Cardiac muscle cell (in vitro differentiated cells and primary cell): Measurements from ENCODE around the gene KIF1C. TPM values are rescaled to one million over a fixed set of nuclear protein-coding genes. Genes with fewer than 3 reads are reported as not detected.
A peak's percentile ranks its signal among the peaks of the same experiment; 100 is the strongest.
"Not testable (repeated sequence)": the region's sequence is repeated elsewhere in the genome, so short reads cannot be mapped to it uniquely, and the experiment has no call there.

ENCODE experiments used
- DNase-seq, 2 donors: peaks; one replicate each; pipeline versions ENCODE4 v3.0.0 to v3.0.0-alpha.2; 2010 to 2017; ENCODE audit warnings: low read depth in 1 of 2, low spot score in 1 of 2
- H3K27ac ChIP-seq: fragments of 200-600 bp; sonication (generic); 2 replicates; pipeline ENCODE4 v1.5.1; 2016
- H3K27me3 ChIP-seq: fragments of 200-600 bp; sonication (generic); 2 replicates; pipeline ENCODE4 v1.6.0; 2016; ENCODE audit warnings: control low read depth
- H3K36me3 ChIP-seq: fragments of 200-600 bp; sonication (generic); 2 replicates; pipeline ENCODE4 v1.5.1; 2016; ENCODE audit warnings: control low read depth
- H3K4me1 ChIP-seq: fragments of 200-600 bp; sonication (generic); 2 replicates; pipeline ENCODE4 v1.8.1; 2017; ENCODE audit warnings: low read depth, mild to moderate bottlenecking, mixed run types
- H3K4me3 ChIP-seq: fragments of 200-600 bp; sonication (generic); 2 replicates; pipeline ENCODE4 v1.5.1; 2016; ENCODE audit warnings: mild to moderate bottlenecking
- H3K9me3 ChIP-seq: fragments of 200-600 bp; sonication (generic); 2 replicates; pipeline ENCODE4 v1.5.1; 2017; ENCODE audit warnings: low read depth, mild to moderate bottlenecking, control low read depth
- CTCF ChIP-seq: IDR thresholded peaks from 2 replicates; pipeline ENCODE4 v1.5.1; 2012; ENCODE audit warnings: low read depth, mild to moderate bottlenecking, low read length
- polyA plus RNA-seq: library from polyadenylated mRNA; unstranded; fragments of >200 nt; fragmentation: Nextera tagmentation; extraction: Ambion mirVana; gene quantifications from 2 replicates; pipeline ENCODE4 v1.2.1, GENCODE V29; 2016
- total RNA-seq: library from RNA; depleted of rRNA; stranded (reverse); fragments of >200 nt; gene quantifications from 2 replicates; pipeline ENCODE4 v1.2.3, GENCODE V29; 2016

Gene KIF1C
- total and polyA plus RNA-seq, 2 experiments from 2014 or later: 65.8 to 67.1 TPM

- Histone ChIP-seq H3K4me3 (no peak overlapping the region), H3K27ac (no peak overlapping the region), H3K36me3 (peaks cover 23% of the 10 kb centered on the region), H3K9me3 (no peaks in the 10 kb centered on the region), H3K4me1 (no peaks in the 10 kb centered on the region), H3K27me3 (no peaks in the 10 kb centered on the region)
- DNase-seq: no peak
- TF ChIP-seq CTCF: no peak
These were observed 25.9 kb downstream of the KIF1C start for GRCh38 chr17:5023588-5024147.

GRCh38 chr17:5024604-5025003, 26.9 kb downstream of the KIF1C start:
- H3K4me3 ChIP-seq: no peak overlapping the region
- no peaks in the 10 kb centered on the region for H3K9me3 ChIP-seq
- no peak for TF ChIP-seq CTCF
- H3K36me3 ChIP-seq: peaks cover 23% of the 10 kb centered on the region
- no peaks in the 10 kb centered on the region for H3K4me1 ChIP-seq
- no peak for DNase-seq
- no peaks in the 10 kb centered on the region for H3K27me3 ChIP-seq
- no peak overlapping the region for H3K27ac ChIP-seq

GRCh38 chr17:5027299-5027698, 29.5 kb downstream of the KIF1C start:
- Histone ChIP-seq H3K27me3 (no peaks in the 10 kb centered on the region), H3K4me3 (no peak overlapping the region), H3K9me3 (no peaks in the 10 kb centered on the region), H3K4me1 (no peaks in the 10 kb centered on the region), H3K27ac (no peak overlapping the region), H3K36me3 (peaks cover 8% of the 10 kb centered on the region)
- TF ChIP-seq CTCF: no peak
- DNase-seq: no peak

GRCh38 chr17:5027916-5028315, 30.2 kb downstream of the KIF1C start:
- Histone ChIP-seq H3K9me3 (no peaks in the 10 kb centered on the region), H3K4me3 (no peak overlapping the region), H3K36me3 (peaks cover 4% of the 10 kb centered on the region), H3K27me3 (no peaks in the 10 kb centered on the region), H3K4me1 (no peaks in the 10 kb centered on the region), H3K27ac (no peak overlapping the region)
- TF ChIP-seq CTCF: no peak
- DNase-seq: no peak

GRCh38 chr17:5030168-5030567, 32.4 kb downstream of the KIF1C start:
- H3K4me3 ChIP-seq, H3K27ac ChIP-seq, H3K36me3 ChIP-seq, H3K9me3 ChIP-seq, DNase-seq, H3K4me1 ChIP-seq: not testable (repeated sequence)
- peaks cover 11% of the 10 kb centered on the region for H3K27me3 ChIP-seq

GRCh38 chr17:5031365-5032082, 33.8 kb downstream of the KIF1C start:
- Histone ChIP-seq H3K27ac (no peak overlapping the region), H3K4me3 (peak overlapping the region; percentile 28), H3K36me3 (no peaks in the 10 kb centered on the region), H3K9me3 (no peaks in the 10 kb centered on the region), H3K27me3 (peaks cover 16% of the 10 kb centered on the region), H3K4me1 (no peaks in the 10 kb centered on the region)
- peak; percentile 82 to 88 for DNase-seq
- TF ChIP-seq CTCF: peak; percentile 70
